Activated CD8-positive, alpha-beta memory T cell treated with anti-CD3 and anti-CD28 coated beads for 24 hours (primary cell): Measurements from ENCODE around the gene DGKQ.

ENCODE experiments used
- DNase-seq: peaks from one replicate; pipeline ENCODE4 v3.0.0-alpha.2; 2020

Gene DGKQ

DNA sequence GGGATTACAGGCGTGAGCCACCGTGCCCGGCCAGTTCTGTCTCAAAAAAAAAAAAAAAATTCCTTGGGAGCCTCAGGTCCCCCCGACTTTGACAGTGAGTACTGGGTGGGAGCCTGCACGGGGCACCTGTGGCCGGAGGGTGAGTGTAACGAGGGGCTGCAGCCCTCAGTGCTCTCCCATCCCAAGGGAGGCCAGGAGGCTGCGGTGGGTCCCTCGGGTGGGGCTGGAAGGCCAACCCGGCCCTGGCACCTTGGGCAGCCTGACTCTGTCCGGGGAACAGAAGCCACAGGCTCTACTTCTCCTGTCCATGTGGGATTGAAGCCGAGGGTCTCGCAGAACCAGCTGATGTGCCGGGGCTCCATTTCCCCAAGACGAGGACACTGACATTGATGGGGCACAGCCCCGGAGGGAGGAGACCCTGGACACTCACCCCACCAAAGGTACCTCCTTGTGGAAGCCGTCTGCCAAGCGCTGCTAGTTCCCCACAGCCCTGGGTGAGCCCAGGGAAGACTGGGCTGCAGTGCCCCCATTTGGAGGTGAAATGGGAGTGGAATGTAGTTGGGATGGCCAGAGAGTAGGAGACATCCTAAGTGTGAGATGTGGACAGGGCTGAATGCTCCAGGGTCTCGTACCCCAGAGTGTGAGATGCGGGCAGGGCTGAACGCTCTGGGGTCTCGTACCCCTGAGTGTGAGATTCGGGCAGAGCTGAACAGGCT, 22.1 kb upstream of the DGKQ start:
- DNase-seq = no peak

DNA sequence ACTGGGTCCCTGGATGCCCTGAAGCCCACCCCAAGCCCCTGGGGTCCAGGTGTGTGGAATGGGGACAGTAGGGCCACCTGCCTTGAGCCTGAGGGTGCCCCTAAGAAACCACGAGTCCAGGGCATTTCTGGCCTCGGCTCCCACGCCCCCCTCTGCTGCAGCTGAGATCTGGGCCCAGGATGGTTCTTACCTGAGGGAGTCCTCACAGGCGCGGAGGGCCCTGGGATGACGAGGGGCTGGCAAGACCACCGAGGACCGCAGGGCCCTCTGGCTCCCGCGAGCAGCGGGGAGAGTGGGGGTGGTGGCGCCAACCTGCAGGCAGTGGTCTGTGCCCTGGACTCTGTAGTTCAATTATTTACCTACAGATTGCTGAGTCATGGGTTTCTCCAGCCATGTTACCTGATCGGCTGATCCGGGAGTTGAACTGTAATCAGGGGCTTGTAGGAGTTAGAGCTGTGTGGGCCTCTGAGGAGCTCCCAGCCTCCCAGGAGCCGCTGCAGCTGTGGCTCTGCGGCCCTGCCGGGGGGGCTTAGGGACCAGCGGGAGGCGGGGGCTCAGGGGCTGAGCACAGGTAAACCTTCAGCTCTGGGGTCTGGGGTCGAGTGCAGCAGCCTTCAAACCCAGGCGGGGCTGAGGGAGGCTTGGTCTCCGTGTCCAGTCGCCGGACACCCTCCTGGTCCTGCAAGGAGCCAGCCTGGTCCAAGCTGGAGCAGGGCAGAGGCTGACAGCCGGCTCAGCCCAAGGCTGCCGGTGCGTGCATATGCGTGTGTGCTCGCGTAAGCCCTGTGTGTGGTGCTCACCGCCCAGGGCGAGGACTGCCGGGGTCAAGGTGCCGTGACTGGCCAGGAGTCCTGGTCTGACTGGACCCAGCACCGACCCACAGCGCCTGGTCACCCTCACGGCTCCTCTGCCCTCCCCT, 20.0 kb upstream of the DGKQ start, which contains the start of gene SLC26A1:
TSS of gene SLC26A1 (minus strand) at position 294 of the 919 bp plus-strand sequence. CDS start 1,701 bp downstream, outside the sequence.
- DNase-seq = no peak

GRCh38 chr4:992297-993110, 19.1 kb upstream of the DGKQ start:
- DNase-seq = no peak

DNA sequence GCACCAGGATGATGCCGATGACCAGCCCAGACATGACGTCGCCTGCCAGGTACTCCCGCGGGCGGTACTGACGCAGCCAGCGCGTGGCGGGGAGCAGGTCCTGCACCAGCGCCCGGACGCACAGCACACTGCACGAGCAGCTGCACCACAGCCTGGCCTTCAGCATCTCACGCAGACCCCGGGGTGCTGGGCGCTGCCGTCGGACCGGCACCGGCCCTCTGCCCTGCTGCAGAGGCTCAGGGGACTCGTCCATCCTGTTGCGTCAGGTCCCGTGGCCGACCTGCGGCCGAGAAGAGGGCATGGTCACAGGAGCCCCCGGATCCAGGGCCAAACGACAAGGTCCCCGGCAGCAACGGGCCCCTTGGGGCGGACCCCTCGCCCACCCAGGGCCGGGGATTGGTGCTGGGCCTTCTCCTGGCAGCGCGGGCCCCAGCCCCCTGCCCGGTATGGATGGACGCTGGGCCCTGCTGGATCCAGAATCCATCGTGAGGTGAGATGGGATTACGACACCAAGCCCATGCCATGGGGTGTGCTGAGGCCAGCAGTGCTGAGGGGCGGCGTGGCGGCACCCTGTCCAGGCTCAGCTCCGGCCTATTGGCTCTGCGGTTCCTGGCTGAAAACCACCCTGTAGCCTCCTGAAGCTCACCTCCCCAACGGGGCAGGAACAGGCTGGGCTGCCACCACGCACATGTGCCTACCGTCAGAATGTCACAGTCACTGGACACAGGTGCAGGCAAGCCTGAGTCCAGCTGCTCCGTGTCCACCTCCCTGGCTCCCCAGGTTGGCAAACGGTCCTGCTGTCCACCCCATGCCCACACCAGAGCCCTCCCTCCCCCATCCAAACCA, 18.3 kb upstream of the DGKQ start:
- peak; percentile 54 for DNase-seq

DNA sequence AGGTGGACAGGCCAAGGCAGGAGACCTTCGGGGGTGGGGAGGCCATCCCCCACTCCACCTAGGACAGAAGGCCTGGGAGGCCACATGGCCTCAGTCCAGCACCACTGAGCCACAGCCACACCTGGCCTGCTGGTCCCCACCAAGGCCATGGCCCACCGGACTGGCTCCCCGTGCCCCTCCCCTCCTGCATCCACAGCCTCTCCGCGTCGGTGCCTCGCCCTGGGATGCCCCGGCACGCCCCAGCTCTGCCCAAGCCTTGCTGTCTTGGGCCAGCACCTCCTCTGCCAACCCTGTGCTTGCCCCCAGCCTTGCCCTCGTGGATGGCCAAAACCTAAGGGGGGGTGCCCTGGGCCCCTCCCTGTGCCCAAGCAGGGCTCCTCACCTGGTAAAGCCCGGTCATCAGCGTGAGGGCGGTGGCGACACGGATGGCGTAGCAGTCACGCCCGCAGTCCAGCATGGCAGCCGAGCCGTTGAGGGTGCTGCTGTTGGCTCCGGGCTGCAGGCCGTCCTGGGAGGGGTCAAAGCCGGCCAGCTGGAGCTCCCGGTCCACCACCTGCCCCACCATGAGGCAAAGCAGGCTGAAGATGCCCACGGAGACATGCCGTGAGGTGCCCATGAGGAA, 17.5 kb upstream of the DGKQ start:
- DNase-seq = no peak

DNA sequence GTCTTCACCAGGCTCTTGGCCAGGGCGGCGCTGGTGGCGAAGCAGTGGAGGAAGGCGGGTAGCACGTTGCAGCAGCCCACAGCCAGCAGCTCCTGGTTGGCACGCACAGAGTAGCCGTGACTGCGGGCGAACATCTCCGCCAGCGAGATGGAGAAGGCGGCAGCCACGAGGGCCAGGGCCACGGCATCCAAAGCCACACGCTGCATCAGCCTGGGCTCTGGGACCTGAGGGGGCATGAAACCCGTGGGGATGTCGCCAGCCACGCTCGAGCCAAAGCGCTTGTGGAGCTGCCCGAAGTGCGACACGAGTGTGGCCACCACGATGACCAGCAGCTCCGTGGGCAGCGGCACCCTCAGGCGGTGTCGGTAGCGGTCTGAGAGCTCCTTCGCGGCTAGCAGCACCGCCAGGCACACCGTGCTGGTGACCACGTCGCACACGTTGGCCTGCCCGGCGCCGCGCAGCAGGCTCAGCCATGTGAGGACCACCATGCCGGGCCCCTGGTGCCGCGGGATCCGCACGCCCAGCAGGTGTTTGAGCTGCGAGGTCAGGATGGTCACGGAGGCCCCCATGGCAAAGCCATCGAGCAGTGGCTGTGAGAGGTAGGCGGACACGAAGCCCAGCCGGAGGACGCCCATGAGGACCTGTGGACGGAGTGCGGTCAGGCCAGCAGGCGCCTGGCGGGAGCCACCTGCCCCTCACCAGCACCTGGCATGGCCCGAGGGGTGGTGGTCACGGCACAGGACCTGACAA, 16.5 kb upstream of the DGKQ start:
- no peak for DNase-seq

DNA sequence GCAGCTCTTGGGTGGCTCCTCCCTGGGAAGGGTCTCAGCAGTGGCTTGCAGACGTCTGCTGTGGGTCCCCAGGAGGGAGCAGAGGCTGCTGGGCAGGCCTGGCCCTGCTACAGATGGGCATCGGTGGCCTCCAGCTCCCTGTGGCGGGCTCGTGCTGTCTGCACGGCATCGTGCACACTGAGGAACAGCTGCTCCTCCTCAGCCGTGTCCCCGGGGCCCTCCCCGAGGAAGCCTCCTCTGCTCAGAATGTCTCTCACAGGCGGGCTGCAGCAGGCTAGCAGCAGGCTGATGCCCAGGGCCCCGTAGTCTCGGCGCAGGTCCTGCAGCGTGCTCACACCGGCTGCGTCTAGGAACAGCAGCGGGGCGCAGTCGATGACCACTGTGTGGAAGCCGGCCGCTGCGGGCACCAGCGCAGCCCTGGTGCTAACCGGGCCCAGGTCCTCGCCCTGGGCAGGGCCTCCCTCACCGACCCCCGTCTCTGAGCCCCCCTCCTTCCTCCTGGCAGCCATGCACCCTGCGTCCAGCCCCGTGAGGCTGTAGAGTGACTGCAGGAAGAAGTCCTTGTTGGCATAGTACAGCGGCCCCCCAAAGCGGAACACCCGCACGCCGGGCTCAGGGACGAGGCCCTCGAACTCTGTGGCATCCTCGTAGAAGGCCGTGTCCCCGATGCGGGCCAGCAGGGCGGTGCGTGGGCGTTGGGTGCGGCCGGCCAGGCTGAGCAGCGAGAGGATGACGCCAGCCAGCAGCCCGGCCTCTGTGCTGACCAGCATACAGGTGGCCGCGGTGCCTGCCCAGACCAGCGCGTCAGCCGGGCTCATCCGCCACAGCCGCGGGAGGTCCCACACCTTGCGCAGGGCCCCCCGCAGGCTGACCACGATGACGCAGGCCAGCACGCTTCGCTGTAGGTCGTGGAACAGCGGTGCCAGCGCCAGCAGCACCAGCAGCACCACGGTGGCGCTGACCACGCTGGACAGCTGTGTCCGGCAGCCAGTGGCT, 15.7 kb upstream of the DGKQ start:
- DNase-seq = no peak

DNA sequence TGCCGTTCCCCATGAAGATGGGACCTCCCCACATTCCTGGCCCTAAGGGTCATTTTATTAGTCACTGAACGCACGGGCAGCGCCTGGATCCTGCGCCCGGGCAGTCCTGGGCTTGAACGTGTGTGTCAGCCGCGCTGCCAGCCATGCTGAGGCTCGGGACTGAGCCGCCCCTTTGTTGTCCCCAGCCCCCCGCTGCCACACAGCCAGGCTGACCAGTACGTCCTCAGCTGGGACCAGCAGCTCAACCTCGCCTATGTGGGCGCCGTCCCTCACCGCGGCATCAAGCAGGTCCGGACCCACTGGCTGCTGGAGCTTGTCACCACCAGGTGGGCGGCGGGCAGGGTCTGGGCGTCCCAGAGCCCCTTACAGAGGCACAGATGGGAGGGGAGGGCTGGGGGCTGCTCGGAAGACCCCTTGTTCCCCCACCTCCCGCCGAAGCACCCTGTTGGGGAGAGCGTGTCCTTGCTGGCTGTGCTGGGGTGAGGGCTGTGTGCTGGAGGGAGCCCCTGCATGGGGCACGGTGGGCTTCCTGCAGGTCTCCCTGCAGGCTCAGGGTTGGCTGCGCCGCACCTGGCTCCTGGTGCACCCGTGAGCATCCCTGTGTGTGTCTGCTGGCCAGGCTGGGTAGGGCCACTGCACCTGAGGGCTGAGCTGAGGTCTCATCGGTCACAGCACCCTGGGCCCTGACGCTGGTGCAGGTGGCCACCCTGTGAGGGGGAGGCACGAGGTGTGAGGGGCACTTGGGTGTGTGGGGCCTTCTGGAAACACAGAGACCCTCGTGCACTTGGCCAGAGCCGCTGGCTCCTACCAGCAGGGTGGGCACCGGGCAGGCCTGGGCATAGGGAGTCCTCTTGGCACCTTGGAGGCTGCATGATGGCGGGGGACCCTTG, 14.5 kb upstream of the DGKQ start:
- DNase-seq = no peak

GRCh38 chr4:986879-987623, 13.7 kb upstream of the DGKQ start, which contains the start of gene IDUA:
Gene IDUA (plus strand): TSS chr4:987044. CDS start chr4:987085, 41 bp downstream.
- DNase-seq = peak; percentile 95

GRCh38 chr4:986428-986878, 13.1 kb upstream of the DGKQ start:
- no peak for DNase-seq

GRCh38 chr4:985123-985830, 11.9 kb upstream of the DGKQ start:
- DNase-seq = peak; percentile 85

GRCh38 chr4:984336-985054, 11.1 kb upstream of the DGKQ start:
- no peak for DNase-seq

DNA sequence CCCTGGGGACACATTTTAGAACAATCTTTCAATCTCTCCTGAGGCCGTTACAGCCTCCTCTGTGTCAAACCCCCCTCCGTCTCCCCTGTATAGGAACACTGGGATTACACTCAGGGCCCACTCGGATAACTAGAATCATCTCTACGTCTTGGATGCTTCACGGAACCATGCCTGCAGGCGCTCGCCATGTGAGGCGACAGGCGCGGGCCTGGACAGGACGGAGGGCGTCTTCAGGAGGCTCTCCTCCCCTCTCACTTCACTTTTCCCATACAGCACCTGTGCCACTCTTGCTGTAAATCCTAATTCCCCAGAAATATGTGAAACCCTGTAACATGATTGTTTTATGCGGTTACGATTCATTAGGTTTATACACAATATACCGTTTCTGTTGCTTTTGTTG, 9.4 kb upstream of the DGKQ start:
- DNase-seq = no peak

- no peak for DNase-seq
Observed at GRCh38 chr4:982291-982690, 8.9 kb upstream of the DGKQ start.

- no peak for DNase-seq
Observed at GRCh38 chr4:978957-979701, 5.8 kb upstream of the DGKQ start.
